Right hindlimb (tissue), 1 donor: ENCODE measurements around the gene MCOLN1.
"Not testable (repeated sequence)": the region's sequence is repeated elsewhere in the genome, so short reads cannot be mapped to it uniquely, and the experiment has no call there.

ENCODE experiments used
- DNase-seq: peaks from one replicate; pipeline ENCODE4 v3.0.0-alpha.2; 2018

The MCOLN1 gene

GRCh38 chr19:7544626-7545025, 22.2 kb downstream of the MCOLN1 start:
- no peak for DNase-seq

GRCh38 chr19:7545300-7545699, 22.9 kb downstream of the MCOLN1 start:
- DNase-seq = no peak

- no peak for DNase-seq
Measured at GRCh38 chr19:7545904-7546303, 23.5 kb downstream of the MCOLN1 start.

- DNase-seq = no peak
Measured at GRCh38 chr19:7547159-7547558, 24.7 kb downstream of the MCOLN1 start.

GRCh38 chr19:7549429-7550148, 27.2 kb downstream of the MCOLN1 start:
- DNase-seq = no peak

GRCh38 chr19:7550169-7550770, 27.8 kb downstream of the MCOLN1 start:
- no peak for DNase-seq

- DNase-seq = peak; percentile 88
Measured at GRCh38 chr19:7550987-7551761, 28.8 kb downstream of the MCOLN1 start.

GRCh38 chr19:7552781-7553180, 30.4 kb downstream of the MCOLN1 start:
- DNase-seq = no peak

- no peak for DNase-seq
Measured at GRCh38 chr19:7554565-7554964, 32.1 kb downstream of the MCOLN1 start.

GRCh38 chr19:7554990-7555864, 32.8 kb downstream of the MCOLN1 start:
- no peak for DNase-seq

- no peak for DNase-seq
Measured at GRCh38 chr19:7556696-7557315, 34.4 kb downstream of the MCOLN1 start.

GRCh38 chr19:7558667-7559066, 36.2 kb downstream of the MCOLN1 start:
- no peak for DNase-seq

GRCh38 chr19:7559102-7559501, 36.7 kb downstream of the MCOLN1 start:
- DNase-seq = no peak

- no peak for DNase-seq
Measured at GRCh38 chr19:7560255-7560654, 37.8 kb downstream of the MCOLN1 start.

- DNase-seq = no peak
Measured at GRCh38 chr19:7561325-7561724, 38.9 kb downstream of the MCOLN1 start.

GRCh38 chr19:7562646-7563393, 40.4 kb downstream of the MCOLN1 start:
- no peak for DNase-seq

- no peak for DNase-seq
Measured at GRCh38 chr19:7564866-7565265, 42.4 kb downstream of the MCOLN1 start.

GRCh38 chr19:7565332-7565731, 42.9 kb downstream of the MCOLN1 start:
- no peak for DNase-seq

GRCh38 chr19:7570761-7571160, 48.3 kb downstream of the MCOLN1 start:
- DNase-seq = no peak

- DNase-seq = no peak
Measured at GRCh38 chr19:7575434-7576040, 53.1 kb downstream of the MCOLN1 start.

- DNase-seq = not testable (repeated sequence)
Measured at GRCh38 chr19:7577422-7577821, 55.0 kb downstream of the MCOLN1 start.
